HG03159 (cell line): ENCODE data around the gene MBD5.
A peak's percentile ranks its signal among the peaks of the same experiment; 100 is the strongest.

Source experiments
- ATAC-seq: cut with Tn5 transposase; IDR thresholded peaks from one replicate; pipeline ENCODE4 v1.9.1; 2021; ENCODE audit warnings: mild to moderate bottlenecking, moderate library complexity; ENCODE audit not compliant: unreplicated experiment

MBD5 gene

GRCh38 chr2:148022882-148023281 is 2.0 kb downstream of the MBD5 start:
- no peak for ATAC-seq

GRCh38 chr2:148023861-148024260 is 3.0 kb downstream of the MBD5 start:
- no peak for ATAC-seq

GRCh38 chr2:148026573-148026972 is 5.7 kb downstream of the MBD5 start:
- no peak for ATAC-seq

- no peak for ATAC-seq
Measured at GRCh38 chr2:148027822-148028221, 6.9 kb downstream of the MBD5 start.

GRCh38 chr2:148028781-148029180 is 7.9 kb downstream of the MBD5 start:
- no peak for ATAC-seq

- no peak for ATAC-seq
Measured at GRCh38 chr2:148031152-148031551, 10.3 kb downstream of the MBD5 start.

- ATAC-seq, result no peak
Measured at GRCh38 chr2:148032215-148032614, 11.3 kb downstream of the MBD5 start.

- no peak for ATAC-seq
Measured at GRCh38 chr2:148039783-148040182, 18.9 kb downstream of the MBD5 start.

- ATAC-seq, result peak; percentile 92
Measured at GRCh38 chr2:148042219-148042618, 21.3 kb downstream of the MBD5 start.

- no peak for ATAC-seq
Measured at GRCh38 chr2:148044322-148044721, 23.4 kb downstream of the MBD5 start.

- no peak for ATAC-seq
Measured at GRCh38 chr2:148046802-148047201, 25.9 kb downstream of the MBD5 start.

GRCh38 chr2:148048475-148049221 is 27.8 kb downstream of the MBD5 start:
- peak; percentile 49 for ATAC-seq

- no peak for ATAC-seq
Measured at GRCh38 chr2:148049284-148049683, 28.4 kb downstream of the MBD5 start.

GRCh38 chr2:148052687-148053086 is 31.8 kb downstream of the MBD5 start:
- no peak for ATAC-seq

GRCh38 chr2:148058641-148059040 is 37.8 kb downstream of the MBD5 start:
- ATAC-seq, result no peak

- ATAC-seq, result no peak
Measured at GRCh38 chr2:148063633-148064032, 42.7 kb downstream of the MBD5 start.

GRCh38 chr2:148065936-148066335 is 45.0 kb downstream of the MBD5 start:
- ATAC-seq, result no peak

GRCh38 chr2:148067801-148068200 is 46.9 kb downstream of the MBD5 start:
- ATAC-seq, result no peak

- no peak for ATAC-seq
Measured at GRCh38 chr2:148071351-148071750, 50.5 kb downstream of the MBD5 start.

- ATAC-seq, result no peak
Measured at GRCh38 chr2:148096012-148096411, 75.1 kb downstream of the MBD5 start.

GRCh38 chr2:148102641-148103040 is 81.8 kb downstream of the MBD5 start:
- no peak for ATAC-seq

- ATAC-seq, result no peak
Measured at GRCh38 chr2:148103946-148104345, 83.1 kb downstream of the MBD5 start.

- no peak for ATAC-seq
Measured at GRCh38 chr2:148106331-148106730, 85.4 kb downstream of the MBD5 start.
